Hippocampal formation (tissue), 2 donors: ENCODE data around the gene LYPD3.
A peak's percentile ranks its signal among the peaks of the same experiment; 100 is the strongest.

Experiments used
- DNase-seq, 2 donors: peaks; one replicate each; lab custom pipeline; 2025; lab: John Stamatoyannopoulos, UW

The LYPD3 gene

GRCh38 chr19:43485951-43486350 is 20.5 kb upstream of the LYPD3 start:
- no peak for DNase-seq

GRCh38 chr19:43483281-43483680 is 17.9 kb upstream of the LYPD3 start:
- DNase-seq, result no peak

GRCh38 chr19:43482193-43482592 is 16.8 kb upstream of the LYPD3 start:
- DNase-seq, result no peak

- DNase-seq, result no peak
These were observed 16.3 kb upstream of the LYPD3 start for GRCh38 chr19:43481701-43482100.

GRCh38 chr19:43480574-43480973 is 15.2 kb upstream of the LYPD3 start:
- no peak for DNase-seq

- no peak for DNase-seq
These were observed 14.7 kb upstream of the LYPD3 start for GRCh38 chr19:43479961-43480561.

- DNase-seq, result no peak
These were observed 13.8 kb upstream of the LYPD3 start for GRCh38 chr19:43479226-43479625.

- DNase-seq, result no peak
These were observed 12.9 kb upstream of the LYPD3 start for GRCh38 chr19:43478323-43478722.

- no peak for DNase-seq
These were observed 11.2 kb upstream of the LYPD3 start for GRCh38 chr19:43476606-43477005.

- peak; percentile 78 to 80 for DNase-seq
These were observed 9.7 kb upstream of the LYPD3 start for GRCh38 chr19:43474986-43475705.

- no peak for DNase-seq
These were observed 9.1 kb upstream of the LYPD3 start for GRCh38 chr19:43474487-43474886.

GRCh38 chr19:43471091-43471490 is 5.7 kb upstream of the LYPD3 start:
- no peak for DNase-seq

GRCh38 chr19:43470288-43470687 is 4.9 kb upstream of the LYPD3 start:
- no peak for DNase-seq

- no peak for DNase-seq
These were observed 3.7 kb upstream of the LYPD3 start for GRCh38 chr19:43469160-43469480.

GRCh38 chr19:43468354-43469159 is 3.1 kb upstream of the LYPD3 start:
- DNase-seq, result no peak

- DNase-seq, result no peak
These were observed 2.3 kb upstream of the LYPD3 start for GRCh38 chr19:43467730-43468129.

- DNase-seq, result no peak
These were observed 1.9 kb upstream of the LYPD3 start for GRCh38 chr19:43467276-43467675.

GRCh38 chr19:43466793-43467192 is 1.4 kb upstream of the LYPD3 start:
- DNase-seq, result no peak

- DNase-seq, result peak; percentile 11 to 63
These were observed 1.2 kb downstream of the LYPD3 start for GRCh38 chr19:43464134-43464775.

- peak; percentile 62 to 88 for DNase-seq
These were observed 1.9 kb downstream of the LYPD3 start for GRCh38 chr19:43463381-43464133.

- DNase-seq, result no peak
These were observed 2.5 kb downstream of the LYPD3 start for GRCh38 chr19:43462785-43463380.
